Adipose tissue (tissue), 3 donors: ENCODE results near the gene AGAP3. TPM values are rescaled to one million over a fixed set of nuclear protein-coding genes. Genes with fewer than 3 reads are reported as not detected.

Source experiments
- H3K27ac ChIP-seq: one replicate; pipeline ENCODE4 v1.5.1; 2013; ENCODE audit warnings: low read depth, low read length
- WGBS, 3 donors: extraction: QIAGEN DNeasy Blood & Tissue Kit; methylation state at CpG; one replicate each; pipeline ENCODE4 v1.1.7; 2013; 5-methylcytosine and 5-hydroxymethylcytosine counted together
- polyA plus RNA-seq, 3 donors: library from polyadenylated mRNA; stranded (reverse); fragments of 200-250 nt; gene quantifications; one replicate each; pipeline ENCODE4 v1.2.3, GENCODE V29; 2013
- donor health status: healthy with polysubstance abuse.
- donor health status: Bipolar disorder and iron deficiency.
- donor health status: healthy.

Gene AGAP3
- polyA plus RNA-seq, 3 donors: 35.9 to 67.0 (median 51.9) TPM

GRCh38 chr7:151068069-151068773, 18.1 kb upstream of the AGAP3 start:
- no peak overlapping the region for H3K27ac ChIP-seq
- 86 to 89% (median 87%) methylated on average over 12 of the region's 12 CpGs for WGBS, 3 donors

- no peak overlapping the region for H3K27ac ChIP-seq
- 85 to 92% (median 91%) methylated on average over 17 of the region's 17 CpGs for WGBS, 3 donors
These were observed 16.3 kb upstream of the AGAP3 start for GRCh38 chr7:151069841-151070573.

GRCh38 chr7:151070574-151070960, 15.7 kb upstream of the AGAP3 start:
- WGBS, 3 donors: 92 to 95% (median 94%) methylated on average over 13 to 15 of the region's 15 CpGs

GRCh38 chr7:151071032-151071866, 15.0 kb upstream of the AGAP3 start:
- 88 to 95% (median 94%) methylated on average over 39 of the region's 39 CpGs for WGBS, 3 donors

More at GRCh38 chr7:151070574-151070960, 15.7 kb upstream of the AGAP3 start:
- no peak overlapping the region for H3K27ac ChIP-seq

GRCh38 chr7:151073990-151074389, 12.3 kb upstream of the AGAP3 start:
- WGBS, 3 donors: 83 to 92% (median 87%) methylated on average over 17 of the region's 17 CpGs
- no peak overlapping the region for H3K27ac ChIP-seq

More at GRCh38 chr7:151071032-151071866, 15.0 kb upstream of the AGAP3 start:
- no peak overlapping the region for H3K27ac ChIP-seq

- no peak overlapping the region for H3K27ac ChIP-seq
- WGBS, 3 donors: 91 to 93% (median 91%) methylated on average over 26 of the region's 26 CpGs
These were observed 11.2 kb upstream of the AGAP3 start for GRCh38 chr7:151074817-151075661.

GRCh38 chr7:151075662-151075971, 10.7 kb upstream of the AGAP3 start:
- WGBS, 3 donors: 86 to 92% (median 89%) methylated on average over 7 of the region's 7 CpGs
- H3K27ac ChIP-seq: no peak overlapping the region

- H3K27ac ChIP-seq: no peak overlapping the region
- 81 to 85% (median 83%) methylated on average over 22 of the region's 22 CpGs for WGBS, 3 donors
These were observed 10.3 kb upstream of the AGAP3 start for GRCh38 chr7:151075978-151076426.

GRCh38 chr7:151076863-151077704, 9.2 kb upstream of the AGAP3 start:
- no peak overlapping the region for H3K27ac ChIP-seq
- 65 to 84% (median 77%) methylated on average over 29 to 33 of the region's 33 CpGs for WGBS, 3 donors

GRCh38 chr7:151077705-151078232, 8.5 kb upstream of the AGAP3 start:
- no peak overlapping the region for H3K27ac ChIP-seq
- 62 to 80% (median 68%) methylated on average over 10 of the region's 10 CpGs for WGBS, 3 donors

- 47 to 50% (median 48%) methylated on average over 22 of the region's 22 CpGs for WGBS, 3 donors
- no peak overlapping the region for H3K27ac ChIP-seq
These were observed 7.8 kb upstream of the AGAP3 start for GRCh38 chr7:151078233-151079040.

GRCh38 chr7:151079199-151079910, 6.9 kb upstream of the AGAP3 start:
- 69 to 82% (median 80%) methylated on average over 27 of the region's 27 CpGs for WGBS, 3 donors
- H3K27ac ChIP-seq: no peak overlapping the region

GRCh38 chr7:151080067-151080521, 6.2 kb upstream of the AGAP3 start:
- 0 to 1% (median 1%) methylated on average over 28 to 31 of the region's 31 CpGs for WGBS, 3 donors
- H3K27ac ChIP-seq: no peak overlapping the region

GRCh38 chr7:151080522-151081169, 5.6 kb upstream of the AGAP3 start, which contains the start of gene FASTK:
TSS of gene FASTK (minus strand) at chr7:151080809. CDS start at chr7:151080766, 43 bp downstream.
- H3K27ac ChIP-seq: no peak within 1 kb of the TSS
- whole genome bisulfite sequencing, 3 donors: 1% methylated on average over 40 to 66 of the region's 66 CpGs
